Activated CD8-positive, alpha-beta T cell treated with anti-CD3 and anti-CD28 coated beads for 36 hours (primary cell): Measurements from ENCODE around the gene RBM38. TPM values are rescaled to one million over a fixed set of nuclear protein-coding genes. Genes with fewer than 3 reads are reported as not detected.
A peak's percentile ranks its signal among the peaks of the same experiment; 100 is the strongest.

Experiments
- ATAC-seq: fragments of 200-7000 bp; cut with Tn5 transposase; one replicate; pipeline ENCODE4 v1.10.0; 2021; ENCODE audit warnings: mild to moderate bottlenecking, moderate library complexity
- CTCF ChIA-PET: fragments of 350-600 bp; sonication (Branson Sonifier 250); formaldehyde crosslinking; loops from one replicate; lab custom pipeline; 2021; ENCODE audit warnings: antibody characterized with exemption; lab: Charles Lee
- POLR2A ChIA-PET: fragments of 350-600 bp; sonication (Branson Sonifier 250); formaldehyde crosslinking; loops from one replicate; lab custom pipeline; 2021; ENCODE audit warnings: antibody characterized with exemption; lab: Charles Lee
- DNase-seq: peaks from one replicate; pipeline ENCODE4 v3.0.0-alpha.2; 2020
- H3K27ac Mint-ChIP-seq: one replicate; pipeline ENCODE4 v1.8.0; 2021; ENCODE audit warnings: mild to moderate bottlenecking, mixed read lengths
- H3K27me3 Mint-ChIP-seq: one replicate; pipeline ENCODE4 v1.8.0; 2021; ENCODE audit warnings: mixed read lengths
- H3K36me3 Mint-ChIP-seq: one replicate; pipeline ENCODE4 v1.8.0; 2021; ENCODE audit warnings: low read depth, mixed read lengths
- H3K4me1 Mint-ChIP-seq: one replicate; pipeline ENCODE4 v1.8.0; 2021; ENCODE audit warnings: low read depth, mixed read lengths
- H3K4me3 Mint-ChIP-seq: one replicate; pipeline ENCODE4 v1.8.0; 2021; ENCODE audit warnings: mild to moderate bottlenecking, moderate library complexity, mixed read lengths
- H3K9me3 Mint-ChIP-seq: one replicate; pipeline ENCODE4 v1.8.0; 2021; ENCODE audit warnings: mixed read lengths
- intact Hi-C: fragments of 100-400 bp; cut with micrococcal nuclease; formaldehyde crosslinking; loops from one replicate; pipeline ENCODE4 v1.10.0; 2022
- total RNA-seq, 2 experiments: library from RNA; stranded (reverse); gene quantifications; one replicate each; pipeline ENCODE4 v1.2.3, GENCODE V29; 2021
- TF ChIP-seq, protein P1 (sequence below): fragments of 200-600 bp; IDR thresholded peaks from one replicate; pipeline ENCODE4 v1.8.0; 2022; ENCODE audit warnings: antibody characterized with exemption, mild to moderate bottlenecking

Gene RBM38
- total RNA-seq, 2 experiments from 2014 or later: 114 to 116 TPM

DNA sequence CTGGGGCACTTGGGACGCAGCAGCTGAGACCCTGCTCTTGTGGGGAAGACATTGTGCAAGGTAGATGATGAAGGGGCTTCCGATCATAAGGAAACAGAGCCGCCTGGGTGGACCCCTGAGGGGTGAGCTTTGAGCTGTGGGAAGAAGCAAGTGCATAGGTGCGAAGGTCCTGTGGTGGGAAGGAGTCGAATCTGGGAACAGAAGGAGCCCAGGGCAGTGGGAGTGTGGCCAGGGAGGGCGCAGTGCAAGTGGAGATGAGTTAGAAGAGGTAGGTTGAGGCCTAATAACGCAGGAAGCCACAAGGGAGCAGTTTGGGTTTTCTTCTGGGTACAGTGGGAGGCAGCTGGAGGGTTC, 10.3 kb downstream of the RBM38 start:
- Mint-ChIP-seq H3K27me3 (no peaks in the 10 kb centered on the region), H3K9me3 (no peaks in the 10 kb centered on the region), H3K4me3 (no peak overlapping the region), H3K27ac (peak overlapping the region; percentile 99), H3K4me1 (peaks cover 70% of the 10 kb centered on the region), H3K36me3 (peaks cover 76% of the 10 kb centered on the region)
- ChIA-PET POLR2A (interaction anchor here (0.7 to 6.0 kb wide), 6 partner anchors 11 to 94 kb away, joined by 3 to 88 read pairs (median 3); partner anchors contain the start of gene RBM38), CTCF (interaction anchor here (0.8 kb wide), 1 partner anchor 97 kb away, joined by 3 read pairs; no protein-coding TSS in a partner anchor)
- ATAC-seq (no peak), DNase-seq (no peak)
- intact Hi-C loops: no loop called here
- TF ChIP-seq, protein P1, sequence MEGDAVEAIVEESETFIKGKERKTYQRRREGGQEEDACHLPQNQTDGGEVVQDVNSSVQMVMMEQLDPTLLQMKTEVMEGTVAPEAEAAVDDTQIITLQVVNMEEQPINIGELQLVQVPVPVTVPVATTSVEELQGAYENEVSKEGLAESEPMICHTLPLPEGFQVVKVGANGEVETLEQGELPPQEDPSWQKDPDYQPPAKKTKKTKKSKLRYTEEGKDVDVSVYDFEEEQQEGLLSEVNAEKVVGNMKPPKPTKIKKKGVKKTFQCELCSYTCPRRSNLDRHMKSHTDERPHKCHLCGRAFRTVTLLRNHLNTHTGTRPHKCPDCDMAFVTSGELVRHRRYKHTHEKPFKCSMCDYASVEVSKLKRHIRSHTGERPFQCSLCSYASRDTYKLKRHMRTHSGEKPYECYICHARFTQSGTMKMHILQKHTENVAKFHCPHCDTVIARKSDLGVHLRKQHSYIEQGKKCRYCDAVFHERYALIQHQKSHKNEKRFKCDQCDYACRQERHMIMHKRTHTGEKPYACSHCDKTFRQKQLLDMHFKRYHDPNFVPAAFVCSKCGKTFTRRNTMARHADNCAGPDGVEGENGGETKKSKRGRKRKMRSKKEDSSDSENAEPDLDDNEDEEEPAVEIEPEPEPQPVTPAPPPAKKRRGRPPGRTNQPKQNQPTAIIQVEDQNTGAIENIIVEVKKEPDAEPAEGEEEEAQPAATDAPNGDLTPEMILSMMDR: no peak

DNA sequence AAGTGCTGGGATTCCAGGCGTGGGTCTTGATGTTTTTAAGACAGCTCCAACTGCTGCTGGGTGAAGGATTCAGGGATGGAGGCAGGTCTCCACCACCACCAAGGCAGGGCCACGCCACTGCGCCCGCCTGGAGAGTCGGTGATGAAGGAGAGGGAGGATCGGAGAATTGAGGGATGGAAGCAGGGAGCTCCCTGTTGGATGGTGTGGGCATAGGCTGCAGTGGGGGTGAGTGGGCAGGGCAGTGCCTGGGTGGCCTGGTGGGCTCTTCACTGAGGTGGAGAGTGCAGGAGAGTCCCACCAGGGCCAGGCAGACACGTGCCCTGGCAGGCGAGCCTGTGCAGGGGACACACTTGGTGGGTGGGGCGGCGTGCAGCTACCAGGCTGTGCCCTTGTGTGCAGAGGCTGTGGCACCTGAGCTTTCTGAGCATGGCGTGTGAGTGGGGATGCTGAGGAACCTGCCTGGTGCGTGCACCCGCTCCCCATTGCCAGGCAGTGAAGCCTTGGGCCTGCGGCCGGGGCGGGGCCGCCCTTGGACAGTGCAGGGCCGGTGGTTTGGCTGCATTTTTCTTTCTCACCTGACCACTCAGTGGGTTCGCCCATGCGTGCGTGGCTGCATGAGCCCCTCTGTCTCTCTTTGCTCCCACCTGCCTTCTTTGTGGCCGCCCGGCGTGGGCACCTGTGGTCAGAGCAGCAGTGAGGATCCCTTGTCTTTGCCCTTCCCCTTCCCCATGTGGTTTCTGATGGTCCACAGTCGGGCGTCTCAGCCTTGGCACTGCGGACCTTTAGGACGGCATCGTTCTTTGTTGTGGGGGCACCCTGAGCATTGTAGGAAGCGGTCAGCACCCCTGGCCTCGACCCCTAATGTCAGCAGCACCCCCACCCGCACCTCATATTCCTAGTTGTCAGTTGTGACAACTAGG, 11.3 kb downstream of the RBM38 start:
- ATAC-seq: no peak
- CTCF ChIA-PET: interaction anchor here (1.4 to 2.4 kb wide), 2 partner anchors 10 to 21 kb away, joined by 3 to 11 read pairs; no protein-coding TSS in a partner anchor
- H3K27me3 Mint-ChIP-seq: no peaks in the 10 kb centered on the region
- peaks cover 61% of the 10 kb centered on the region for H3K4me1 Mint-ChIP-seq
- POLR2A ChIA-PET: interaction anchor here (0.8 to 6.0 kb wide), 10 partner anchors 10 to 75 kb away, joined by 3 to 88 read pairs (median 4); partner anchors contain the start of genes RAE1 and RBM38
- H3K27ac Mint-ChIP-seq: peak overlapping the region; percentile 99
- DNase-seq: no peak
- intact Hi-C loops: no loop called here
- H3K36me3 Mint-ChIP-seq: peaks cover 74% of the 10 kb centered on the region
- no peak overlapping the region for H3K4me3 Mint-ChIP-seq
- TF ChIP-seq, protein P1: no peak
- no peaks in the 10 kb centered on the region for H3K9me3 Mint-ChIP-seq

DNA sequence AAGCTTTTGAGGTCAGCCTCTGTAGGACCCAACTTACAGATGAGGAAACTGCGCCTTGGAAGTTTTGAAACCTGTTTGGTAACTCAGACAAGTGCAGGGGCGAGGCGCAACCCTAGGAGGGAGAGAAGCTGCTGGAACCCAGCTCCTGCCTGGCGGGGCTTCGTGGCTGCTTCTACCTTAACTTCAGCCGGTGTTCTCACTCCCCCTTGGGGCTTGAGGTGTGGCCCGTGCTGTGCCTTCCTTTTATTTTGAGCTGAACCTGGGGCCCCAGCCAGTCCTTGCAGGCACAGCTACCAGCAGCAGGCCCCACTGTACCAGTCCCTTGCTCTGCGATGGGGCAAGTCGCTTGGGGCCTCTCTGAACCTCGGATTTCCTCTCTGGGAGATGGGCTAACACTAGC, 12.0 kb downstream of the RBM38 start:
- no peak for ATAC-seq
- intact Hi-C loops: no loop called here
- Mint-ChIP-seq H3K4me3 (no peak overlapping the region), H3K9me3 (no peaks in the 10 kb centered on the region), H3K4me1 (peaks cover 53% of the 10 kb centered on the region), H3K27me3 (no peaks in the 10 kb centered on the region), H3K36me3 (peaks cover 74% of the 10 kb centered on the region), H3K27ac (peak overlapping the region; percentile 57)
- DNase-seq: no peak
- TF ChIP-seq, protein P1: no peak
- POLR2A ChIA-PET: interaction anchor here (0.8 to 2.5 kb wide), 6 partner anchors 10 to 62 kb away, joined by 3 to 14 read pairs (median 4); partner anchors contain the start of gene RAE1
- CTCF ChIA-PET: interaction anchor here (1.1 to 2.4 kb wide), 3 partner anchors 9 to 22 kb away, joined by 3 to 11 read pairs (median 3); no protein-coding TSS in a partner anchor

DNA sequence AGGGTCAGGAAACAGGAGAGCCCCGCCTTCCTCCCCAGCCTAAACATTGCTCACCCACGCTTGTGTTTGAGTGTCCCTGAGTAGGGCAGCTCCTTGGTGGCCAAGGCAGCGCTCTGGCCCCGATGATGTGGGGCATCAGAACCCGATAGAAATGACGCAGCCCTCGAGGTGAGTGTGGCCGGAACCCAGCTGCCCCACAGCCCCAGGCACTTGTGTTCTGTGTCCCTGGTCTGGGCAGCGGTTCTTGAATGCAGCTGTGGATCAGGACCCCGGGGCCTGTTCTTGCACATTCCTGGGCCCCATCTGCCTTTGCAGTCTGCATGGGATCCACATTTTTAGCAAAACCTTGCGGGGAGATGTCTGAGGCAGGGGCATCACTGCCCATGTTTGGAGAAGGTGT, 12.8 kb downstream of the RBM38 start:
- H3K27me3 Mint-ChIP-seq: no peaks in the 10 kb centered on the region
- H3K4me3 Mint-ChIP-seq: no peak overlapping the region
- ChIA-PET CTCF (interaction anchor here (1.1 to 2.4 kb wide), 2 partner anchors 9 to 23 kb away, joined by 3 to 11 read pairs; no protein-coding TSS in a partner anchor), POLR2A (interaction anchor here (2.1 to 2.5 kb wide), 2 partner anchors 9 to 12 kb away, joined by 9 to 14 read pairs; no protein-coding TSS in a partner anchor)
- peaks cover 70% of the 10 kb centered on the region for H3K36me3 Mint-ChIP-seq
- TF ChIP-seq, protein P1: no peak
- DNase-seq: no peak
- no peaks in the 10 kb centered on the region for H3K9me3 Mint-ChIP-seq
- peaks cover 48% of the 10 kb centered on the region for H3K4me1 Mint-ChIP-seq
- ATAC-seq: no peak
- intact Hi-C loops: no loop called here
- H3K27ac Mint-ChIP-seq: peak overlapping the region; percentile 57
